Right lobe of liver (tissue), 4 donors: ENCODE data around the gene TECTA.

Experiments
- CTCF ChIP-seq, 4 donors: fragments of 200-600 bp in 3 of 4; fragments of 450-650 bp in 1 of 4; IDR thresholded peaks; one replicate each; pipeline versions ENCODE4 v1.5.1 to v1.8.0; 2016 to 2022; ENCODE audit warnings: antibody characterized with exemption in 4 of 4, mild to moderate bottlenecking in 2 of 4
- POLR2A ChIP-seq: fragments of 450-650 bp; IDR thresholded peaks from one replicate; pipeline ENCODE4 v1.6.1; 2017; ENCODE audit warnings: antibody characterized with exemption, mild to moderate bottlenecking
- donor health status: DM: no; HTN: no; CAD: no.
- donor health status: DM: no; HTN: no; CAD: no.
- donor health status: DM: no; HTN: yes; CAD: no.

- TF ChIP-seq CTCF (IDR thresholded peaks at IDR 0.05): no peak
- no peak for TF ChIP-seq POLR2A
Measured at GRCh38 chr11:121099885-121100284, 1.2 kb upstream of the TECTA start.
